ENCODE results near the gene CHST15.

Gene CHST15

DNA sequence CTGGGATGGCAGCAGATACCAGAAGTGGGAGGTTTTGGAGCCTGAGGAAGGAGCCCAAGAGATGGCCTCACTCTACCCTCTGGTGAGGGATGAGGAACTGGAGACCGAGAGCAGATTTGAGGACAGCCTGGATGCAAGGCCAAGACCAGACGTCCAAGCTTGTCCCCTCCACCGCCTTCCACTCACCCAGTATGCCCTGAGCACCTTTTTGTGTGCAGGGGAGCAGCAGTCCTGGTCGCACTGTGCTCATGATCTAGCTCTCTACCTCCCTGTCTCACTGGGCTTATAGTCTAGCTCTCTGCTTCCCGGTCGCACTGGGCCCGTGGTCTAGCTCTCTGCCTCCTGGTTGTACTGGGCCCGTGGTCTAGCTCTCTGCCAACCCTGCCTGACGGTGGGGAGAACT lies 33.6 kb upstream of the CHST15 start:
- H3K4me1 ChIP-seq (ENCODE audit: control insufficient read depth in 1 of 2, insufficient read depth in 1 of 2, low read depth in 1 of 2, low read length in 1 of 2), result peaks cover 41 to 50% of the 10 kb centered on the region in 2 experiments
- no peaks in the 10 kb centered on the region for H3K9me3 ChIP-seq
- TF ChIP-seq, protein P1, sequence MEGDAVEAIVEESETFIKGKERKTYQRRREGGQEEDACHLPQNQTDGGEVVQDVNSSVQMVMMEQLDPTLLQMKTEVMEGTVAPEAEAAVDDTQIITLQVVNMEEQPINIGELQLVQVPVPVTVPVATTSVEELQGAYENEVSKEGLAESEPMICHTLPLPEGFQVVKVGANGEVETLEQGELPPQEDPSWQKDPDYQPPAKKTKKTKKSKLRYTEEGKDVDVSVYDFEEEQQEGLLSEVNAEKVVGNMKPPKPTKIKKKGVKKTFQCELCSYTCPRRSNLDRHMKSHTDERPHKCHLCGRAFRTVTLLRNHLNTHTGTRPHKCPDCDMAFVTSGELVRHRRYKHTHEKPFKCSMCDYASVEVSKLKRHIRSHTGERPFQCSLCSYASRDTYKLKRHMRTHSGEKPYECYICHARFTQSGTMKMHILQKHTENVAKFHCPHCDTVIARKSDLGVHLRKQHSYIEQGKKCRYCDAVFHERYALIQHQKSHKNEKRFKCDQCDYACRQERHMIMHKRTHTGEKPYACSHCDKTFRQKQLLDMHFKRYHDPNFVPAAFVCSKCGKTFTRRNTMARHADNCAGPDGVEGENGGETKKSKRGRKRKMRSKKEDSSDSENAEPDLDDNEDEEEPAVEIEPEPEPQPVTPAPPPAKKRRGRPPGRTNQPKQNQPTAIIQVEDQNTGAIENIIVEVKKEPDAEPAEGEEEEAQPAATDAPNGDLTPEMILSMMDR (IDR thresholded peaks at IDR 0.05), result no peak

DNA sequence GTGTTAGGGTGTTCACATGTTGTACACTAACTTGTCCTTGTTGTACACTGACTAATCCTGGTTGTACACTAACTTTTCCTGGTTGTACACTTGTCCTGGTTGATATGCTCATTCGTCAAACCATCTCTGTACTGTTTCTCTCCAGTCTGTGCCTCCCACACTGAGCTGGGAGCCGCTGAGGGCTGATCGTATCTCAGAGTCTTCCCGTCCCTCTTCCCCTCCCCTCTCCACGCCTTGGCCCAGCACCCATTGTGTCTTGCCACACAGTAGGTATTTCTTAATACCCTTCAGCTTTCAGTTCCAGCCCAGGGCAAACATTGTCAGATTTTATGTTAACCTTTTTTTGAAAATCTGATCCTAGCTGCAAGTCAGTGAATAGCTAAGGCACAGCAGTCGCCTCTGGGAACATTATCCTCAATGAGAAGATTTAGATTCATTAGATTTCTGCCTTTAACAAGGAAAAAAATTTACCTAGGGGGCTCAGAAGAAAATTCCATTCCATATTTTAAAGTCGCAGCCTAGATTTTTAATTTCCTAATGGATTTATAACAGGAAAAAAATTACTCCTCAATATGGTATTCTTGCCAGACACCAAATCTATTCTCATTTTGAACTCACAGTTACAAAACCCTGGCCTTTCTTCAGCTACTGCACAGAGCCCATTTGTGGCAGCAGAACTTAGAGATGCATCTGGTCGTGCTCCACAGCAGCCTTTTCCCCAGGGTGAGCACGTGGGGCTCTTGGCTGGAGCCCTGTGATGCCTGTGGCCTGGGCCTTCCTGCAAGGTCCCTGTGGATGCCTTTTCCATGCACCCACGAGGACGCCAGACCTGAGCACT lies 33.0 kb upstream of the CHST15 start:
- H3K4me3 ChIP-seq (ENCODE audit: low read depth in 1 of 2, low read length in 1 of 2), result peak overlapping the region; percentile 12 to 18
- H3K27ac ChIP-seq, result peak overlapping the region; percentile 83
- TF ChIP-seq, protein P1 (IDR thresholded peaks at IDR 0.05), result no peak
- H3K36me3 ChIP-seq, result no peaks in the 10 kb centered on the region
- H3K4me1 ChIP-seq (ENCODE audit: control insufficient read depth in 1 of 2, insufficient read depth in 1 of 2, low read depth in 1 of 2, low read length in 1 of 2), result peaks cover 41 to 50% of the 10 kb centered on the region in 2 experiments
- no peaks in the 10 kb centered on the region for H3K27me3 ChIP-seq
- no peaks in the 10 kb centered on the region for H3K9me3 ChIP-seq

More for the DNA sequence above, 33.6 kb upstream of the CHST15 start:
- H3K4me3 ChIP-seq (ENCODE audit: low read depth in 1 of 2, low read length in 1 of 2), result peak overlapping the region in 1 of 2 experiments; percentile 18
- no peaks in the 10 kb centered on the region for H3K27me3 ChIP-seq
- no peaks in the 10 kb centered on the region for H3K36me3 ChIP-seq
- peak overlapping the region; percentile 83 for H3K27ac ChIP-seq

DNA sequence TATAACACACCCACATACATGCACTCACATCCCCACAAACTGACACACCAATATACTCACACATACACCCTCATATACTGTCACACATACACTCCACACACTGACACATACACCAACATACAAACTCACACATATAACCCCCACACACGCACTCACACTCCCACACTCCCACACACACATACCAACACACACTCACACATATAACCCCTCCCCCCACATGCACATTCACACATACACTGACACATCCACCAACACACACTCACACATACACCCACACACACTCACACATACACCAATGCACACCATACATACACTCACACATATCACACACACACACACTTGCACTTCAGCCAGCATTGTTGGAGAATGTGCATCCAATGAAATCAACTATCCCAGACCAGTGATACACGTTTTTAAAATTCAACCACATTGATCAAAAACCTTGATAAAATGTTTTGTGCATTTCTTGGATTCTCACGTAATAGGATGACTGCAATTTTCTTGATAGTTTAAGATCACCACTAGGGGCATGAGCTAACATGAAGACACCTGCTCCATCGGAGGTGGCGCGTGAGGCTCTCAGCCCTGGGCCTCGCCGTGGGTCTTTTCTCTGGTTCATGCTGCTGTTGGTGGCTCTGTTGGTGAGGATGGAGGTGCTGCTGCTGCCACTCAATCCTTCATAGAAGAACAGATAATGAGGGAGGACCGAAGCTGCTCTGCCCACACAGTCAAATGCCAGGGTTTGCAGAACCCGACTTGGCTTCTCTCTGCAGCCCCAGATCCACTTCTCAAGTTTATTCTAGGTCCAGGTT lies 32.1 kb upstream of the CHST15 start:
- Histone ChIP-seq H3K27me3 (no peaks in the 10 kb centered on the region), H3K9me3 (no peaks in the 10 kb centered on the region), H3K27ac (peak overlapping the region; percentile 83), H3K4me3 (ENCODE audit: low read depth in 1 of 2, low read length in 1 of 2) (peak overlapping the region in 1 of 2 experiments; percentile 18), H3K36me3 (no peaks in the 10 kb centered on the region), H3K4me1 (ENCODE audit: control insufficient read depth in 1 of 2, insufficient read depth in 1 of 2, low read depth in 1 of 2, low read length in 1 of 2) (peaks cover 40 to 49% of the 10 kb centered on the region in 2 experiments)
- TF ChIP-seq, protein P1 (IDR thresholded peaks at IDR 0.05), result peak; percentile 55

DNA sequence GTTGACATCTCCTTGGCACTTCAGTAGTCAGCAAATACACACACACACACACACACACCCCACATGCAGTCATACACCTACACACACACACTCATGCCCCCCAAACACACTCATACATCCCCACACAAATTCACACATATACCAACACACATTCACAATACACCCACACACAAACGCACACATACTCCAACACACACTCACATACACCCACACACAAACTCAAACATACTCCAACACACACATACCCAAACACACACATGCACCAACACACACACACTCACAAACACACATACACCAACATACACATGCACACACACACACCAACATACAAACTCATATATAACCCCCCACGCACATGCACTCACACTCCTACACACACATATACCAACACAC lies 31.4 kb upstream of the CHST15 start:
- H3K27ac ChIP-seq, result peak overlapping the region; percentile 63
- no peaks in the 10 kb centered on the region for H3K27me3 ChIP-seq
- peaks cover 43 to 53% of the 10 kb centered on the region in 2 experiments for H3K4me1 ChIP-seq (ENCODE audit: control insufficient read depth in 1 of 2, insufficient read depth in 1 of 2, low read depth in 1 of 2, low read length in 1 of 2)
- no peaks in the 10 kb centered on the region for H3K9me3 ChIP-seq
- TF ChIP-seq, protein P1 (IDR thresholded peaks at IDR 0.05), result no peak
- H3K4me3 ChIP-seq (ENCODE audit: low read depth in 1 of 2, low read length in 1 of 2), result no peak overlapping the region
- no peaks in the 10 kb centered on the region for H3K36me3 ChIP-seq

DNA sequence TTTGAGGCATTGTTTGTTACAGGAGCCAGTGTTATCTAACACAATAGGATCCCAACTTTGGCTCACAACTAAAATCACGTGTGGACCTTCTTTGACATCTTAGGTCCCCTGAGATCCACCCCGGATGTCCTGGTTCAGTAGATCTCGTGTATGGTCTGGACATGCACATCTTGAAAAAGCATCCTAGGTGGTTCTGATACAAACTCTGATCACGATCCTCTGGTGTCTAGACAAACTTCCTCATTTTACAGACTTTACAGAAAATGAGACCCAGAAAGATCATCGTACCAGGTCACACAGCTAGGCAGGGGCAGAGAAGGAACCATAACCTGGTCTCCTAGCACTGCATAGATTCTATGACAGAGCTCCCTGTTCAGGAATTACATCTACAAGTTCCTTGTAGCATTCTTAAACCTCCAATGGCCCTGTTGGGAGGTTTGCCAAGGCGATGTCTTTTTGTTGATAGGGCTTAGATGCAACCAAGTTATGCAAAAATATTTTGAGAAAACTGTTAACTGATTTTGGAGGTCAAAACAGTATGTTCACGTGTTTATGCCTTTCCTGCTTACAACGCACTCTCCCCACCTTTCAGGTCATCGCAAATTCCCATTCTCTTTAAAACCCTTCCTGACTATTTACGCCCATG lies 30.8 kb upstream of the CHST15 start:
- H3K36me3 ChIP-seq, result no peaks in the 10 kb centered on the region
- no peaks in the 10 kb centered on the region for H3K27me3 ChIP-seq
- H3K4me1 ChIP-seq (ENCODE audit: control insufficient read depth in 1 of 2, insufficient read depth in 1 of 2, low read depth in 1 of 2, low read length in 1 of 2), result peaks cover 45 to 56% of the 10 kb centered on the region in 2 experiments
- H3K9me3 ChIP-seq, result no peaks in the 10 kb centered on the region
- no peak overlapping the region for H3K4me3 ChIP-seq (ENCODE audit: low read depth in 1 of 2, low read length in 1 of 2)
- TF ChIP-seq, protein P1 (IDR thresholded peaks at IDR 0.05), result no peak
- peak overlapping the region; percentile 63 for H3K27ac ChIP-seq
